DOHH2 (cell line): Measurements from ENCODE around the gene C9orf152.

Experiments used
- CTCF ChIP-seq: fragments of 200-600 bp; sonication (generic); IDR thresholded peaks from one replicate; pipeline ENCODE4 v1.5.1; 2014; ENCODE audit warnings: antibody characterized with exemption, mild to moderate bottlenecking, low read depth, low read length; ENCODE audit not compliant: poor library complexity, severe bottlenecking
- EZH2phosphoT487 ChIP-seq: fragments of 200-600 bp; sonication (generic); IDR thresholded peaks from 2 replicates; pipeline ENCODE4 v1.6.1; 2017; ENCODE audit warnings: borderline replicate concordance, mild to moderate bottlenecking, antibody characterized with exemption, low read length, moderate library complexity, mixed read lengths

- no peak for TF ChIP-seq CTCF
- no peak; the same call in 1 of the 2 replicates for TF ChIP-seq EZH2phosphoT487
Observed at GRCh38 chr9:110257097-110257841, 49.3 kb upstream of the C9orf152 start.
